CD14-positive monocyte (primary cell): Measurements from ENCODE around the gene ANKRD55. TPM values are rescaled to one million over a fixed set of nuclear protein-coding genes. Genes with fewer than 3 reads are reported as not detected.

ENCODE experiments used
- DNase-seq, 3 donors: peaks; one replicate each; pipeline ENCODE4 v3.0.0-alpha.2; 2011 to 2022
- H2AFZ ChIP-seq: 2 replicates; pipeline ENCODE4 v1.6.0; 2012; ENCODE audit warnings: mild to moderate bottlenecking, low read depth, low read length, inconsistent platforms; ENCODE audit not compliant: insufficient read depth, poor library complexity, severe bottlenecking
- H3K27ac ChIP-seq, 2 donors: 1 replicate in 1 of 2; 2 replicates in 1 of 2; pipeline ENCODE4 v1.5.1; 2012 to 2013; ENCODE audit warnings: low read length in 2 of 2, control low read depth in 1 of 2, inconsistent platforms in 1 of 2, low read depth in 1 of 2, mild to moderate bottlenecking in 1 of 2
- H3K27me3 ChIP-seq, 2 donors: one replicate each; pipeline versions ENCODE4 v1.6.0 to v1.6.1; 2011 to 2013; ENCODE audit warnings: low read length in 2 of 2; ENCODE audit not compliant: control insufficient read depth in 2 of 2, insufficient read depth in 2 of 2
- H3K36me3 ChIP-seq, 2 donors: replicated peaks in 1 of 2; 1 replicate in 1 of 2; 2 replicates in 1 of 2; pipeline versions ENCODE4 v1.5.1 to v1.6.1; 2012 to 2013; ENCODE audit warnings: low read length in 2 of 2, control low read depth in 1 of 2, inconsistent platforms in 1 of 2, mild to moderate bottlenecking in 1 of 2; ENCODE audit not compliant: insufficient read depth in 2 of 2, control insufficient read depth in 1 of 2
- H3K4me1 ChIP-seq, 2 donors: 1 replicate in 1 of 2; 2 replicates in 1 of 2; pipeline versions ENCODE4 v1.5.1 to v1.6.1; 2012 to 2013; ENCODE audit warnings: low read length in 2 of 2, control low read depth in 1 of 2, inconsistent platforms in 1 of 2, mild to moderate bottlenecking in 1 of 2, moderate library complexity in 1 of 2; ENCODE audit not compliant: insufficient read depth in 2 of 2, control insufficient read depth in 1 of 2
- H3K4me2 ChIP-seq: replicated peaks from 2 replicates; pipeline ENCODE3; 2012; ENCODE audit warnings: low read length, moderate library complexity, mild to moderate bottlenecking; ENCODE audit not compliant: poor library complexity, severe bottlenecking; ENCODE audit errors: extremely low read depth
- H3K4me3 ChIP-seq, 3 experiments: fragments of 200-600 bp in 1 of 3; sonication (generic) in 1 of 3; replicated peaks in 1 of 3; 1 replicate in 2 of 3; 2 replicates in 1 of 3; pipeline ENCODE4 v1.5.1; 2011 to 2013; ENCODE audit warnings: low read length in 3 of 3, mild to moderate bottlenecking in 3 of 3, control low read depth in 2 of 3, low read depth in 2 of 3, inconsistent platforms in 1 of 3, moderate library complexity in 1 of 3
- H3K79me2 ChIP-seq: 2 replicates; pipeline ENCODE4 v1.6.0; 2012; ENCODE audit warnings: mild to moderate bottlenecking, control low read depth, inconsistent platforms, low read length, moderate library complexity; ENCODE audit not compliant: insufficient read depth
- H3K9ac ChIP-seq: 2 replicates; pipeline ENCODE4 v1.6.0; 2017; ENCODE audit warnings: low read length, mild to moderate bottlenecking; ENCODE audit not compliant: insufficient read depth, poor library complexity, severe bottlenecking
- H3K9me3 ChIP-seq, 2 donors: replicated peaks in 1 of 2; 1 replicate in 1 of 2; 2 replicates in 1 of 2; pipeline versions ENCODE4 v1.5.1 to v1.6.1; 2012 to 2013; ENCODE audit warnings: low read length in 2 of 2, control low read depth in 1 of 2; ENCODE audit not compliant: control insufficient read depth in 1 of 2, insufficient read depth in 1 of 2
- H4K20me1 ChIP-seq: 2 replicates; pipeline ENCODE4 v1.6.0; 2012; ENCODE audit warnings: mild to moderate bottlenecking, low read length, control low read depth, moderate library complexity; ENCODE audit not compliant: insufficient read depth
- H3K27ac Mint-ChIP-seq, 7 donors: one replicate each; pipeline ENCODE4 v1.8.0; 2020; ENCODE audit warnings: mild to moderate bottlenecking in 7 of 7, mixed read lengths in 7 of 7, moderate library complexity in 6 of 7, inconsistent platforms in 2 of 7
- H3K27me3 Mint-ChIP-seq, 3 donors: one replicate each; pipeline ENCODE4 v1.8.0; 2021 to 2022; ENCODE audit warnings: low read depth in 3 of 3, mild to moderate bottlenecking in 3 of 3, mixed read lengths in 3 of 3, moderate library complexity in 3 of 3, inconsistent platforms in 1 of 3
- H3K36me3 Mint-ChIP-seq, 2 donors: one replicate each; pipeline ENCODE4 v1.8.0; 2020; ENCODE audit warnings: mixed read lengths in 2 of 2, inconsistent platforms in 1 of 2, mild to moderate bottlenecking in 1 of 2
- H3K4me1 Mint-ChIP-seq: one replicate; pipeline ENCODE4 v1.8.0; 2020; ENCODE audit warnings: mild to moderate bottlenecking, mixed read lengths
- H3K4me3 Mint-ChIP-seq, 2 donors: one replicate each; pipeline ENCODE4 v1.8.0; 2020; ENCODE audit warnings: mild to moderate bottlenecking in 2 of 2, mixed read lengths in 2 of 2, moderate library complexity in 1 of 2
- H3K9me3 Mint-ChIP-seq, 7 donors: one replicate each; pipeline ENCODE4 v1.8.0; 2020 to 2022; ENCODE audit warnings: mixed read lengths in 7 of 7, mild to moderate bottlenecking in 6 of 7, moderate library complexity in 6 of 7, inconsistent platforms in 2 of 7
- CTCF ChIP-seq: fragments of 200-600 bp; IDR thresholded peaks from one replicate; pipeline ENCODE4 v1.8.0; 2022; ENCODE audit warnings: antibody characterized with exemption, mild to moderate bottlenecking
- WGBS: methylation state at CpG from one replicate; pipeline ENCODE4 v1.1.5; 2013; ENCODE audit warnings: missing lambda C conversion rate; ENCODE audit not compliant: insufficient coverage; 5-methylcytosine and 5-hydroxymethylcytosine counted together
- intact Hi-C, 2 donors: fragments of 100-400 bp; cut with micrococcal nuclease; formaldehyde crosslinking; loops; one replicate each; pipeline versions ENCODE4 v1.15.0 to v1.15.1; 2023
- polyA plus RNA-seq, 3 donors: library from polyadenylated mRNA; depleted of rRNA in 1 of 3; unstranded in 2 of 3; stranded (reverse) in 1 of 3; fragments of 300-500 nt in 2 of 3; fragments of >200 nt in 1 of 3; fragmentation: Illumina TruSeq in 2 of 3; gene quantifications; 1 replicate in 2 of 3; 2 replicates in 1 of 3; pipeline ENCODE4 v1.2.3, GENCODE V29; 2012 to 2021

ANKRD55 gene
- polyA plus RNA-seq, 3 donors: 0.20 to 0.55 (median 0.28) TPM

- Histone ChIP-seq H3K4me2 (peak overlapping the region; percentile 44), H3K36me3 (no peaks in the 10 kb centered on the region), H3K79me2 (no peaks in the 10 kb centered on the region), H2AFZ (no peak overlapping the region), H4K20me1 (no peaks in the 10 kb centered on the region), H3K27ac (peak overlapping the region; percentile 61 to 63), H3K9ac (no peak overlapping the region), H3K9me3 (no peaks in the 10 kb centered on the region), H3K27me3 (no peaks in the 10 kb centered on the region), H3K4me1 (peaks cover 34 to 40% of the 10 kb centered on the region in 2 donors), H3K4me3 (peak overlapping the region in 1 of 3 experiments; percentile 29)
- Mint-ChIP-seq H3K9me3 (peaks cover 0 to 3% (median 0%) of the 10 kb centered on the region in 7 donors), H3K27me3 (peaks cover 0 to 1% (median 0%) of the 10 kb centered on the region in 3 donors), H3K4me3 (peak overlapping the region in 1 of 2 donors; percentile 50), H3K36me3 (no peaks in the 10 kb centered on the region), H3K27ac (peak overlapping the region in 6 of 7 donors; percentile 69 to 92 (median 80)), H3K4me1 (peaks cover 40% of the 10 kb centered on the region)
- 98% methylated on average over 9 of the region's 16 CpGs for WGBS
- intact Hi-C loops: loop anchor here (5.0 to 10.0 kb wide), 2 partner anchors 35 to 197 kb away; partner anchors contain the start of gene IL6ST (in 1 of the 2)
- TF ChIP-seq CTCF: no peak
- no peak for DNase-seq
Measured at GRCh38 chr5:56192246-56192645, 40.9 kb downstream of the ANKRD55 start.

- WGBS: no CpG with 5 or more reads among the region's 3 CpGs
- peak overlapping the region in 1 of 3 experiments; percentile 29 for H3K4me3 ChIP-seq
- DNase-seq: peak; percentile 29 to 78 (median 56)
- no peaks in the 10 kb centered on the region for H4K20me1 ChIP-seq
- H2AFZ ChIP-seq: no peak overlapping the region
- no peaks in the 10 kb centered on the region for H3K36me3 Mint-ChIP-seq
- H3K27me3 Mint-ChIP-seq: peaks cover 0 to 1% (median 0%) of the 10 kb centered on the region in 3 donors
- H3K4me1 ChIP-seq: peaks cover 34 to 40% of the 10 kb centered on the region in 2 donors
- intact Hi-C loops: loop anchor here (5.0 to 10.0 kb wide), 2 partner anchors 34 to 197 kb away; partner anchors contain the start of gene IL6ST (in 1 of the 2)
- no peaks in the 10 kb centered on the region for H3K27me3 ChIP-seq
- no peaks in the 10 kb centered on the region for H3K79me2 ChIP-seq
- H3K9me3 Mint-ChIP-seq: peaks cover 0 to 3% (median 0%) of the 10 kb centered on the region in 7 donors
- peak overlapping the region; percentile 61 to 63 for H3K27ac ChIP-seq
- H3K36me3 ChIP-seq: no peaks in the 10 kb centered on the region
- TF ChIP-seq CTCF: no peak
- H3K4me1 Mint-ChIP-seq: peaks cover 40% of the 10 kb centered on the region
- no peaks in the 10 kb centered on the region for H3K9me3 ChIP-seq
- H3K4me2 ChIP-seq: peak overlapping the region; percentile 44
- H3K4me3 Mint-ChIP-seq: peak overlapping the region in 1 of 2 donors; percentile 58
- H3K9ac ChIP-seq: no peak overlapping the region
- H3K27ac Mint-ChIP-seq: peak overlapping the region; percentile 69 to 92 (median 82)
Measured at GRCh38 chr5:56191656-56192055, 41.5 kb downstream of the ANKRD55 start.
